GM12892 (cell line): ENCODE measurements around the gene STK32B.

Source experiments
- POLR2A ChIP-seq: IDR thresholded peaks from 2 replicates; pipeline ENCODE4 v1.6.1; 2011; ENCODE audit warnings: low read depth, low read length, control low read depth
- POLR2AphosphoS5 ChIP-seq: IDR thresholded peaks from 2 replicates; pipeline ENCODE4 v1.6.1; 2011; ENCODE audit warnings: low read depth, low read length, control low read depth

DNA sequence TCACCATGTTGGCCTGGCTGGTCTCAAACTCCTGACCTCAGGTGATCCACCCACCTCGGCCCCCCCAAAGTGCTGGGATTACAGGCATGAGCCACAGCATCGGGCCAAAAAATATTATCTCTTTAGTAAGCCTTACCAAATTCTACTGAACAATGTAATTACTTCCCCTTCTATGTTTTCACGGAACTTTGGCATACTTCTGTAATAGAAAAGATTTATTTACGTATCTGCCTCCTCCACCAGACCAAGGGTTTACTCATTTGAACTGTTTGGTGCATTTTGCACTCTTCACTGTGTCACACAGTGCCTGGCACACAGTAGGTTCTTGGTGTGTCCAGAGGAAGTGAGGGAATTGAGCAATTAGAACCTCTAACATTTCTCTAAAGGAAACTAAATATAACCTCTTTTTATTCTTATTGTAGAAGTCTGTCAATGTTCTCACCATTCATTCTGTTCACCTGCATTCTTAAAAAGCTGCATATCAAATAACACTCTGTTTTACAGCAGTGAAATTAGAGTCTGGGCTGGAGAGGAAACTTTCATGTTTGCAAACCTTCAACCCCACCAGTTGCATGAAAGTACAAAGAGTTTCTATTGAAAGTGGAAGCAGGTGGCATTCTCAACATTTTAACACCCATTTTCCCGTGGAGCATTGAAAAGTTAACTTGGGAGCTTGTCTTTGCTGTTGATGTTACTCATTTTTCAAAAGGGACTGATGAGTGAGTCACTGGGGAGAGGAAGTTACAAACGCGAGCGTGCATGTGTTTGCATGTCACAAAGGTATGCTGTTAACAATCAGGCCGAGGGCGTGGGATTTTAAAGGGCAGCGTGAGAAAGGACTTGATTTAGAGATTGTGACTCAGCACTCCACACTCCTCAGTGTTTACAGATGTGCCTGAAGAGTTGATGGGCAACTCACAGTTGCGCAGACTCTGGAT is 314.1 kb downstream of the STK32B start:
- no peak for TF ChIP-seq POLR2AphosphoS5
- no peak for TF ChIP-seq POLR2A
